Endometrium (tissue), 2 donors: ENCODE results near the gene TMEM233.
"Not testable (repeated sequence)": the region's sequence is repeated elsewhere in the genome, so short reads cannot be mapped to it uniquely, and the experiment has no call there.

ENCODE experiments used
- FAIRE-seq: peaks from 2 replicates; lab custom pipeline; 2012; peaks lifted over from hg19 to GRCh38; lab: Jason Lieb, UNC
- donor health status: control.
- donor health status: control.

The TMEM233 gene

DNA sequence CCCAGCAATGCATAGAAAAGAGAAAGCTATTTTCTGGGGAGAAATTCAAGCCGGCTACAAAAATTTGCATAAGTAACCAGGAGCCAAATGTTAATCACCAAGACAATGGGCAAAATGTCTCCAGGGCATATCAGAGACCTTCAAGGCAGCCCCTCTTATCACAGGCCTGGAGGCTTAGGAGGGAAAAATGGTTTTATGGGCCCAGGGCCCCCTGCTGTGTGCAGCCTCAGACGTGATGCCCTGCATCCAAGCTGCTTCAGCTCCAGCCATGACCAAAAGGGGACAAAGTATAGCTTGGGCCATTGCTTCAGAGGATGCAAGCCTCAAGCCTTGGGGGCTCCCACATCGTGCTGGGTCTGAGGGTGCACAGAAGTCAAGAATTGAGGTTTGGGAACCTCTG is 15.8 kb downstream of the TMEM233 start:
- no peak for FAIRE-seq

DNA sequence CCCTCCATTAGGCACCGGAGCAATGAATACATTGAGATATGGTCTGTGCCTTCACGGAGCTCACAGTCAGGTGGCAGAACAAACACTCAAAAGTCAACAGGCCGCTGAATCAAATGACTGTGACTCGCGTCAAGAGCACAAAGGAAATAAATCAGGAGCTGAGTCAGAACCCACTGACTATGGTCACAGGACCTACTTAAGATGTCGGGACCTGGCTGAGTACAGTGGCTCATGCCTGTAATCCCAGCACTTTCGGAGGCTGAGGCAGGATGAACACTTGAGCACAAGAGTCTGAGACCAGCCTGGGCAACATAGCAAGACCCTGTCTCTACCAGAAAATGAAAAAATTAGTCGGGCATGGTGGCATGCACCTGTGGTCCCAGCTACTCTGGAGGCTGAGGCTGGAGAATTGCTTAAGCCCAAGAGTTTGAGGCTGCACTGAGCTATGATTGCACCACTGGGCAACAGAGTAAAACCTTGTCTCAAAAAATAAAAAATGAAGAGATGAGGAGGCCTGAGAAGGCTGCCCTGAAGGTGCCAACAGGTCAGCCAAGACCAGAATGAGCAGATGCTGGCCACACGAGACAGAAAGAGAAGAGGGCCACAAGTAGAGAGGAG is 19.9 kb downstream of the TMEM233 start:
- FAIRE-seq = no peak

GRCh38 chr12:119614705-119615104 is 21.1 kb downstream of the TMEM233 start:
- no peak for FAIRE-seq

- FAIRE-seq = no peak
Measured at GRCh38 chr12:119615518-119616475, 22.2 kb downstream of the TMEM233 start.

DNA sequence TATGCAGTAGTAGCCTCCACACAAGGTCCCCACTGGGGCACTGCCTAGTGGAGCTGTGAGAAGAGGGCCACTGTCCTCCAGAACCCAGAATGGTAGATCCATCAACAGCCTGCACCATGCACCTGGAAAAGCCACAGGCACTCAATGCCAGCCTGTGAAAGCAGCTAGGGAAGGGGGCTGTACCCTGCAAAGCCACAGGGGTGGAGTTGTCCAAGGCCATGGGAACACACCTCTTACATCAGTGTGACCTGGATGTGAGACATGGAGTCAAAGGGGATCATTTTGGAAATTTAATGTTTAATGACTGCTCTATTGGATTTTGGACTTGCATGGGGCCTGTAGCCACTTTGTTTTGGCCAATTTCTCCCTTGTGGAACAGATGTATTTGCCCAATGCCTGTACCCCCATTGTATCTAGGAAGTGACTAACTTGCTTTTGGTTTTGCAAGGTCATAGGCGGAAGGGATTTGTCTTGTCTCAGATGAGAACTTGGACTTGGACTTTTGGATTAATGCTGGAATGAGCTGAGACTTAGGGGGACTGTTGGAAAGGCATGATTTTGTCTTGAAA is 24.8 kb downstream of the TMEM233 start:
- not testable (repeated sequence) for FAIRE-seq

- no peak for FAIRE-seq
Measured at GRCh38 chr12:119620490-119620889, 26.9 kb downstream of the TMEM233 start.

DNA sequence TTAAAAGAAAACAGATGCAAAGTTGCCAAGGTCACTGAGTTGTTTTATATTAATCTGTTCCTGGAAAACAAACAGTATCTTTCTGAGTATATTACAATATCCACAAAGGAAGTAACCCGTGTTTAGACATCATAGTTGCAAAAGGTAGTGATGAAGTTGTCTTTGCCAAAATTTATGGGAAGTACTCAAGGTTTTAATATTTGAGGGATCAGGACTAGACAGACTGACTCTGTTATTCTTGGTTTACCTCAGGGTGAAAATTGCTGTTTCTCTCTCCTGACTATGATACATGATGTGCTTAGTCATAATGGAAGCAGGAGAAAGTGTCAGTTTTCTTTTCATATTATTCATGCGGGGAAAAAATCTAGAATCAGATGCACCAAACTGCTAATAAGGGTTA is 28.3 kb downstream of the TMEM233 start:
- no peak for FAIRE-seq

GRCh38 chr12:119624966-119625365 is 31.4 kb downstream of the TMEM233 start:
- no peak for FAIRE-seq

DNA sequence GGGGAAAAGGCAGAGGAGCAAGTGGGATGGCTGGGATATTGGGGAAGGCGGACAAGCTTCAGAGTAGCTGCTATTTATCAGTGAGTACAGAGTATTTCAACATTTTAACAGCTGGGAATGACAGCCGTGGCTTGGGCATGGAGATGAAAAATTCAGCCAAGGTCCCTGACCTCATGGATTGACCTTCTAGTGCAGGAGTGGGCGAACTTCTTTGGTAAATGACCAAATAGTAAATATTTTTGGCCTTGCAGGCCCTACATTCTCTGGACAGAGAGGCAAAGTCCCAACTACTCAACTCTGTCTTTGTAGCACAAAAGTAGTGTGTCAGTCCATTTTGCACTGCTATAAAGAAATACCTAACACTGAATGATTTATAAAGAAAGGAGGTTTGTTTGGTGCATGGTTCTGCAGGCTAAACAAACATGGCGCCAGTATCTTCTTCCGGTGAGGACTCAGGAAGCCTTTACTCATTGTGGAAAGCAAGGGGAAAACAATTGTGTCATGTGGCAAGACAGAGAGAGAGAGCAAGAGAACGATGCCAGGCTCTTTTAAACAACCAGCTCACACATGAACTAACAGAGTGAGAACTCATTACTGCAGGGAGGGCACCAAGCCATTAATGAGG is 33.6 kb downstream of the TMEM233 start:
- FAIRE-seq = no peak

- FAIRE-seq = no peak
Measured at GRCh38 chr12:119627686-119628085, 34.1 kb downstream of the TMEM233 start.

GRCh38 chr12:119630223-119630780 is 36.7 kb downstream of the TMEM233 start:
- no peak for FAIRE-seq

DNA sequence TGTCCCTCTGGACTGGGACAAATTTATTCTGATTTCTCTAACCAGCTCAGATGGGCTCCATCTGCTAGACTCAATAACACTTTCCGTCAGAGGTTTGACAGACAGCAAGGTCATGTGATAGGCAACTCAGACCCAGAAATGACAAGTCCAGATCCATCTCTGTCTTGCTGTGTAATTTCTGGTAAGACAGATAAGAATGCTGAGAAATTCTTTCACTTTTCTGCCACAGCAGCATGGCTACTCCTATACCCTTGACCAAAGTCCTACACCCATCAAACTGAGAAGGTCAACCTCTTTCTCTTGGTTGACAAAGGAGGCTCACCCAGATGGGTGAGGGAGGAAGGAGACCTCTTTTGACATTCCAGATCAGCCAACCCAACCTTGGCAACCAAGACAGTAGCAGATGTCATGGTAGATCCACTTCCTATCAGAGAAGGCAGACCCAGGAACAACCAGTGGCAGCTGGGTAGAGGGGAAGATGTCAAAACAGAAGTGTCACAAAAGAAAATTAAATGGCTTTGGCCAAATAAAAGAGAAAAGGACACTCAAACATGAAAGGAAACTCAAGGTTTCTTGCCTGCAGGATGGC is 37.5 kb downstream of the TMEM233 start:
- FAIRE-seq = no peak

DNA sequence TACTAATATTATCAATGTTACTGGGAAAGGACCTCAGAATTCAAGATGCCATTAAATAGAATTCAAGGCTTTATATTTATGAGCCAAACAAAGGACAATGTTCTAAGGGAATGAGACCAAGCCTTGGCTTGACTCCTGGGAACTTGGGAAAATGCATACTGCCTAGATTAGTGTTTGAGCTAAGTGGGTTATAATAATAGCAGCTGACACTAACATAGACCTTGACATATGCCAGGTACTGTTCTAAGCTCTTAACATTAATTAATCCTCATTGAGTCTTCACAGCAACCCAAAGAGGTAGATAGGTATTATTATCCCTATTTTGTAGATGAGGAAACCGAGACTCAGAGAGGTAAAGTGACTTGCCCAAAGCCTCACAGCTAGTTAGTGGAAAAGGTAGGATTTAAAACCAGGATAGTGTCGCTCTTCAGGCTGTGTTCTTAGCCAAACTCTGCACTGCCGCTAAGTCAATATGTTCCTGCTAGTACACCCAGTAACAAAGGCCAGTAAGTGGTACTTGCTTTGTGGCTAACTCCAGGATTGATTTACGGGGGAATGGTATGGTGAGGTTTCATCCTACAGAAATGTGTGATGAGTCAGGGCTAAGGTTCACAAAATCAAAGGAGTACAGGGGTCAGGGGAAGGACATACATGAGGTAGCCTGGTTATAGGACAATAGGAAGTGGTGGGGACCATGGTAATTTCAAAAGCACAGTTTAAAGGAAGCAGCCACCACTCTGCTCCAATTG is 38.5 kb downstream of the TMEM233 start:
- FAIRE-seq = no peak

GRCh38 chr12:119634743-119635142 is 41.2 kb downstream of the TMEM233 start:
- peak; percentile 74 for FAIRE-seq

- FAIRE-seq = no peak
Measured at GRCh38 chr12:119642986-119643385, 49.4 kb downstream of the TMEM233 start.

- FAIRE-seq = no peak
Measured at GRCh38 chr12:119644930-119645329, 51.4 kb downstream of the TMEM233 start.

DNA sequence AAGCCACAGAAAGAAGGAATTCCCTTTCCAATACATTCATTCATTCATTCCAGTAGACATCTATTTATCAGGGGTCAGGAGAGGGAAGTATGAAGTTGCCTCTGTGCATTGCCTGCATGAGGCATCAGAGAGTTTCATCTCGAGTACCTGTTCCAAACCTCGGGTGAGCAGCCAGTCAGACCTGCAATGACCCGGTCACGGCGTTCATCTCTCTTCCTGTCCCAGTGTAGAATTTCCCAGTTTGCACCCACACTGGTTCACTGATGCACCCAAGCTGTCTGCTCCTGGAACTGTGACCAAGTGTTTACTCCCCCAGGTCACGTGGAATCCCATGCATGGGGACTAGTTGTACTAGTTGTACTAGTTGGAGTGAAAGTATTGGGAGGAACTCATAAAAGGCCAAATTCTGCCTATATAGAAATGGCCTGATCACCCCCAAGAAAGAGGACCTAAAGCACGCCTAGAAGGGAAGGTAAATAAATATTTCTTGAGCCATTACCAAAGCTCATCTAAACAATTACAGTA is 52.0 kb downstream of the TMEM233 start:
- FAIRE-seq = no peak

GRCh38 chr12:119649202-119649808 is 55.7 kb downstream of the TMEM233 start:
- FAIRE-seq = no peak

- FAIRE-seq = no peak
Measured at GRCh38 chr12:119652665-119653064, 59.1 kb downstream of the TMEM233 start.

GRCh38 chr12:119657001-119657400 is 63.4 kb downstream of the TMEM233 start:
- not testable (repeated sequence) for FAIRE-seq
